Spleen (tissue), 11 donors: ENCODE results near the gene LGR6. TPM values are rescaled to one million over a fixed set of nuclear protein-coding genes. Genes with fewer than 3 reads are reported as not detected.

Experiments
- DNase-seq: peaks from one replicate; pipeline ENCODE4 v3.0.0-alpha.2; 2020
- H3K27ac ChIP-seq, 8 donors: fragments of 200-600 bp; sonication (generic) in 7 of 8; 1 replicate in 4 of 8; 2 replicates in 4 of 8; pipeline versions ENCODE4 v1.5.0 to v1.8.0; 2016 to 2021; ENCODE audit warnings: inconsistent platforms in 4 of 8, mild to moderate bottlenecking in 4 of 8, moderate library complexity in 1 of 8
- H3K27me3 ChIP-seq, 7 donors: fragments of 200-600 bp; sonication (generic) in 6 of 7; replicated peaks in 1 of 7; 1 replicate in 4 of 7; 2 replicates in 3 of 7; pipeline versions ENCODE4 v1.5.0 to v1.8.0; 2016 to 2021; ENCODE audit warnings: inconsistent platforms in 3 of 7, mild to moderate bottlenecking in 1 of 7
- H3K36me3 ChIP-seq, 6 donors: fragments of 200-600 bp; sonication (generic) in 5 of 6; 1 replicate in 4 of 6; 2 replicates in 2 of 6; pipeline versions ENCODE4 v1.5.0 to v1.8.0; 2016 to 2021; ENCODE audit warnings: inconsistent platforms in 2 of 6
- H3K4me1 ChIP-seq, 6 donors: fragments of 200-600 bp; sonication (generic) in 5 of 6; 1 replicate in 3 of 6; 2 replicates in 3 of 6; pipeline versions ENCODE4 v1.5.0 to v1.8.0; 2016 to 2021; ENCODE audit warnings: inconsistent platforms in 3 of 6
- H3K4me3 ChIP-seq, 8 donors: fragments of 200-600 bp; sonication (generic) in 7 of 8; 1 replicate in 4 of 8; 2 replicates in 4 of 8; pipeline versions ENCODE4 v1.5.0 to v1.8.0; 2016 to 2021; ENCODE audit warnings: inconsistent platforms in 4 of 8, mild to moderate bottlenecking in 4 of 8, moderate library complexity in 2 of 8
- H3K9me3 ChIP-seq, 8 donors: fragments of 200-600 bp; sonication (generic) in 7 of 8; 1 replicate in 4 of 8; 2 replicates in 4 of 8; pipeline versions ENCODE4 v1.5.0 to v1.8.0; 2016 to 2021; ENCODE audit warnings: inconsistent platforms in 4 of 8
- POLR2A ChIP-seq, 3 donors: fragments of 450-650 bp; IDR thresholded peaks; one replicate each; pipeline ENCODE4 v1.5.1; 2017; ENCODE audit warnings: antibody characterized with exemption in 3 of 3, mild to moderate bottlenecking in 1 of 3
- POLR2AphosphoS5 ChIP-seq, 3 donors: sonication (generic); formaldehyde crosslinking; IDR thresholded peaks; one replicate each; pipeline ENCODE4 v1.5.1; 2017; ENCODE audit warnings: antibody characterized with exemption in 3 of 3
- WGBS, 5 donors: extraction: QIAGEN DNeasy Blood & Tissue Kit in 3 of 5; methylation state at CpG; one replicate each; pipeline versions ENCODE4 v1.1.5 to v1.1.7; 2013 to 2018; 5-methylcytosine and 5-hydroxymethylcytosine counted together
- intact Hi-C: fragments of 100-400 bp; cut with DNase I; formaldehyde crosslinking; loops from one replicate; pipeline ENCODE4 v1.15.0; 2023; ENCODE audit warnings: low total_unique reads
- polyA plus RNA-seq, 3 donors: library from polyadenylated mRNA; stranded (reverse); fragments of 200-250 nt; gene quantifications; one replicate each; pipeline ENCODE4 v1.2.1, GENCODE V29; 2013
- total RNA-seq, 7 donors: library from RNA; depleted of rRNA in 3 of 7; stranded (reverse); fragments of >200 nt in 3 of 7; fragmentation: NEBNext Ultra II Directional in 4 of 7; extraction: Animal tissue kit (Norgen Biotek cat#: 25700) in 4 of 7; gene quantifications; one replicate each; pipeline versions ENCODE4 v1.1.0 to v1.2.1, GENCODE V29; 2016 to 2021
- TF ChIP-seq, protein P1 (sequence below), 11 experiments: fragments of 200-600 bp in 7 of 11; fragments of 450-650 bp in 4 of 11; sonication (generic) in 4 of 11; IDR thresholded peaks in 8 of 11; conservative IDR thresholded peaks in 3 of 11; 1 replicate in 7 of 11; 2 replicates in 4 of 11; pipeline versions ENCODE4 v1.4.0 to v1.8.0; 2016 to 2021; ENCODE audit warnings: antibody characterized with exemption in 11 of 11, inconsistent platforms in 4 of 11, mild to moderate bottlenecking in 1 of 11
- donor health status: healthy with polysubstance abuse.
- donor health status: DM: no; HTN: no; CAD: no; lungs with moderate emphysema.
- donor health status: DM: no; HTN: no; CAD: no.
- donor health status: Bipolar disorder and iron deficiency.
- donor health status: healthy.
- donor health status: DM: no; HTN: no; CAD: no.
- donor health status: DM: yes; HTN: yes; CAD: no.

The LGR6 gene
- total and polyA plus RNA-seq, 10 donors = 0.61 to 24.5 (median 5.3) TPM

DNA sequence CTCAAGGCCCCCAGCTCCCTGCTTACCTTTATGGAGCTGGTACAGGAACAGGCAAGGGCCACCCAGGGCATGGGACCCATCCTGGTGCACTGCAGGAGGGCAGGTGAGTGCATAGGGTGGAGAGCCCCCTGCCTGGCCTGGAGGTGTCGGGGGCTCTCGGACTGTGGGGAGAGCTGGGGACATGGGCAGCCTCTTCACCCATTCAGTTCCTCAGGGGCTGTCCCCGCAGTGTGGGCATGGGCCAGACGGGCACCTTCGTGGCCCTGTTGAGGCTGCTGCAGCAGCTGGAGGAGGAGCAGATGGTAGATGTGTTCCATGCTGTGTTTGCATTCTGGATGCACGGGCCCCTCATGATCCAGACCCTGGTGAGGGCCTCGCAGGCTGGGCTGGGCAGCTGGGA, 7.3 kb upstream of the LGR6 start:
- 81 to 96% (median 92%) methylated on average over 4 to 7 of the region's 7 CpGs for WGBS, 5 donors
- TF ChIP-seq, protein P1, sequence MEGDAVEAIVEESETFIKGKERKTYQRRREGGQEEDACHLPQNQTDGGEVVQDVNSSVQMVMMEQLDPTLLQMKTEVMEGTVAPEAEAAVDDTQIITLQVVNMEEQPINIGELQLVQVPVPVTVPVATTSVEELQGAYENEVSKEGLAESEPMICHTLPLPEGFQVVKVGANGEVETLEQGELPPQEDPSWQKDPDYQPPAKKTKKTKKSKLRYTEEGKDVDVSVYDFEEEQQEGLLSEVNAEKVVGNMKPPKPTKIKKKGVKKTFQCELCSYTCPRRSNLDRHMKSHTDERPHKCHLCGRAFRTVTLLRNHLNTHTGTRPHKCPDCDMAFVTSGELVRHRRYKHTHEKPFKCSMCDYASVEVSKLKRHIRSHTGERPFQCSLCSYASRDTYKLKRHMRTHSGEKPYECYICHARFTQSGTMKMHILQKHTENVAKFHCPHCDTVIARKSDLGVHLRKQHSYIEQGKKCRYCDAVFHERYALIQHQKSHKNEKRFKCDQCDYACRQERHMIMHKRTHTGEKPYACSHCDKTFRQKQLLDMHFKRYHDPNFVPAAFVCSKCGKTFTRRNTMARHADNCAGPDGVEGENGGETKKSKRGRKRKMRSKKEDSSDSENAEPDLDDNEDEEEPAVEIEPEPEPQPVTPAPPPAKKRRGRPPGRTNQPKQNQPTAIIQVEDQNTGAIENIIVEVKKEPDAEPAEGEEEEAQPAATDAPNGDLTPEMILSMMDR (IDR thresholded peaks at IDR 0.05 in 8 of 11, conservative IDR thresholded peaks at IDR 0.05 in 3 of 11) = no peak
- no peak for TF ChIP-seq POLR2A (IDR thresholded peaks at IDR 0.05)
- TF ChIP-seq POLR2AphosphoS5 (IDR thresholded peaks at IDR 0.05) = no peak
- no peaks in the 10 kb centered on the region for H3K9me3 ChIP-seq
- peak; percentile 52 for DNase-seq
- no peak overlapping the region for H3K27ac ChIP-seq
- peaks cover 0 to 14% (median 6%) of the 10 kb centered on the region in 6 donors for H3K4me1 ChIP-seq
- H3K4me3 ChIP-seq = no peak overlapping the region
- intact Hi-C loops = loop anchor here (10.0 kb wide), 1 partner anchor 528 kb away; the partner anchor contains the start of gene SYT2
- H3K27me3 ChIP-seq = peaks cover 0 to 22% (median 0%) of the 10 kb centered on the region in 7 donors
- no peaks in the 10 kb centered on the region for H3K36me3 ChIP-seq

GRCh38 chr1:202187041-202187671, 6.4 kb upstream of the LGR6 start:
- no peaks in the 10 kb centered on the region for H3K9me3 ChIP-seq
- intact Hi-C loops = loop anchor here (10.0 kb wide), 1 partner anchor 528 kb away; the partner anchor contains the start of gene SYT2
- peaks cover 0 to 14% (median 6%) of the 10 kb centered on the region in 6 donors for H3K4me1 ChIP-seq
- WGBS, 5 donors = 68 to 77% (median 72%) methylated on average over 3 to 8 of the region's 8 CpGs
- H3K36me3 ChIP-seq = no peaks in the 10 kb centered on the region
- no peak for TF ChIP-seq POLR2AphosphoS5 (IDR thresholded peaks at IDR 0.05)
- H3K4me3 ChIP-seq = no peak overlapping the region
- H3K27ac ChIP-seq = no peak overlapping the region
- peaks cover 0 to 22% (median 0%) of the 10 kb centered on the region in 7 donors for H3K27me3 ChIP-seq
- DNase-seq = peak; percentile 69

- DNase-seq = no peak
- Histone ChIP-seq H3K4me1 (peaks cover 0 to 19% (median 7%) of the 10 kb centered on the region in 6 donors), H3K9me3 (no peaks in the 10 kb centered on the region), H3K27ac (no peak overlapping the region), H3K4me3 (no peak overlapping the region), H3K36me3 (no peaks in the 10 kb centered on the region), H3K27me3 (peaks cover 0 to 28% (median 3%) of the 10 kb centered on the region in 7 donors)
- 54 to 85% (median 71%) methylated on average over 6 to 8 of the region's 8 CpGs for WGBS, 5 donors
- TF ChIP-seq POLR2AphosphoS5 (IDR thresholded peaks at IDR 0.05) = no peak
- TF ChIP-seq POLR2A (IDR thresholded peaks at IDR 0.05) = no peak
- TF ChIP-seq, protein P1 (IDR thresholded peaks at IDR 0.05 in 8 of 11, conservative IDR thresholded peaks at IDR 0.05 in 3 of 11) = no peak
- intact Hi-C loops = loop anchor here (2.0 to 10.0 kb wide), 2 partner anchors 127 to 527 kb away; partner anchors contain the start of gene SYT2
Measured at GRCh38 chr1:202187697-202188407, 5.7 kb upstream of the LGR6 start.

DNA sequence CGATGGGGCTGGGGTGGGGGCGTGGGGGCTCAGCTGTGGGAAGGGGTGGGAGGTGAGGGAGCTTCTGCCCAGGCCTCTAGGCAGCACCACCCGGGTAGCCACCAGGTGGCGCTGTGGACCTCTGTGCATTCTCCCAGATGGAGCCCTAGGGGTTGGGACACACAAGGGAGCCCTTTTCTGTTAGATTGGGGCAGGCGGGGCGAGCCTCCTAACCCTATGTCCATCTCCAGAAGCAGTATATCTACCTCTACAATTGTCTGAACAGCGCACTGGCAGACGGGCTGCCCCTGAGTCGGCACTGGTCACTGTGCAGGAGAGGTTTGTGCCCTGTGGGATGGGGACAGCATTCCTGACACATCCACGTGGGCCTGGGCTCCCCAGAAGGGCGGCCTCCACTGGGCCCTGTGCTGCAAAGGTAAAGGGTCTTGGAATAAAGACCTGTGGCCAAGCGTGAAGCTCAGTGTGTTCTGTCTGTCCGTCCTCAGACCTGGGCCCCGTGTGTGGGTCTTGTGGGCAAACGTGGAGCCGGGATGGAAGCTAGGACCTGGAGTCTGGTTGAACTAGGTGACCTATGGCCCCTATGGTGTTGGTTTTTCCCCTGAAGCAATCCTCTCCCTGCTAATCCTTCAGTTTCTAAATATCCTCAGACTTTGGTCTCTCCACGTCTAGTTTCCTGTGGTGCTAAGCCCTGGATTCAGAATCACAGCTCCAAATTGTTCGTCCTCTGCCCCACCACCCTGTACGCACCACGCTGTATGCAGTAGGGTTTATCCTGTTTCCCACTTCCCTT, 4.4 kb upstream of the LGR6 start:
- H3K4me1 ChIP-seq = peaks cover 5 to 33% (median 20%) of the 10 kb centered on the region in 6 donors
- intact Hi-C loops = loop anchor here (2.0 to 10.0 kb wide), 2 partner anchors 126 to 526 kb away; partner anchors contain the start of gene SYT2

More for the DNA sequence above, 4.4 kb upstream of the LGR6 start:
- Histone ChIP-seq H3K4me3 (no peak overlapping the region), H3K27ac (no peak overlapping the region), H3K27me3 (peaks cover 0 to 42% (median 17%) of the 10 kb centered on the region in 7 donors), H3K9me3 (no peaks in the 10 kb centered on the region), H3K36me3 (no peaks in the 10 kb centered on the region)
- peak; percentile 94 for DNase-seq
- TF ChIP-seq, protein P1 (IDR thresholded peaks at IDR 0.05 in 8 of 11, conservative IDR thresholded peaks at IDR 0.05 in 3 of 11) = peak; percentile 31 to 93 (median 89)
- TF ChIP-seq POLR2AphosphoS5 (IDR thresholded peaks at IDR 0.05) (no peak), POLR2A (IDR thresholded peaks at IDR 0.05) (no peak)
- 52 to 71% (median 59%) methylated on average over 15 to 20 of the region's 20 CpGs for whole genome bisulfite sequencing, 5 donors
